ENCODE measurements around the gene FUBP3. TPM values are rescaled to one million over a fixed set of nuclear protein-coding genes. Genes with fewer than 3 reads are reported as not detected.

FUBP3 gene
- polyA plus RNA-seq, 1 experiment, result 38.8 TPM

DNA sequence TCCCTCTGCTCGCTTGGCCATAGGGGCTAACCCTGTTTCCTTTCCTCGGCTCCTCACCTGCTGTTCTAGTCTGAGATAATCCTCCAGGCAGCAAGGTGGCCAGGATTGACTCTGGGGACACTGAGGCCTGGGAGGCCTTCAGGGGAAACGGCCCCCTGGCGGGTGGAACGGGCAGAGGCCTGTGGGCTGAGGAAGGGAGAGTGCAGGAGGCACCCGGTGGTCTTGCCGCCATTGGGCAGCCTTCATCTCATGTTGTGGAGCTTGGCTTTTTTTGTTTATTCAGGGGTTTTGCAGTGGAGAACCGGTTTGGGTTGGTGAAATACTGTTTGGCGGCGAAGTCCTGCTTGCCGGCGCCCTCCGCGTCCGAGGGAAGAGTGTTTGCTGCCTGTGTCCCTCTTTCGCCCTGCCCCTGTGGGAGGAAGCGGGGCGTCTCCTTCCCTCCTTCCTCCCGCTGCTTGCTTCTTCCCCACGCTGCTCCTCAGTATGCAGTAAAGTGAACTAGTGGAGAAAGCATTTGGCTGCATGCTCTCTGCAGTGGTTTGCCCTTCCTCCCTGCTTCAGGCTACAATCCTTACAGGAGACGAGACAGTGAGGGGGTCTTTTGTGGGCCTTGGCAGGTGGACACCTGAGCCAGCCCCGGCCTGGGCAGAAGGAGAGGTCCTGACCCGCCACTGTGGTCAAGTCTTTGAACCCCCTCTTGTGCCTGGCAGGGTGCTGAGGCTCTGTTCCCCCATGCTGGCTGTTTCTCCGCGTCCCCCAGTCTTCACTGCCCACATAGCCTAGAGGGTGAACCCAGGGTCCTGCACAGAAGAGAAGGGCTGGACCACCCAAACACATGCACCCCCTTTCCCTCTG lies 54.2 kb downstream of the FUBP3 start:
- TF ChIP-seq CTCF (IDR thresholded peaks at IDR 0.05; ENCODE audit: insufficient read depth, low read depth, low read length), result no peak
- ChIA-PET CTCF (no interaction called here), POLR2A (no interaction called here)
- DNase-seq (ENCODE audit: low read depth), result no peak
- Histone ChIP-seq H3K27me3 (ENCODE audit: control insufficient read depth, insufficient read depth, low read length) (no peaks in the 10 kb centered on the region), H3K4me3 (ENCODE audit: low read depth, low read length) (no peak overlapping the region), H3K36me3 (ENCODE audit: control insufficient read depth, insufficient read depth, low read length) (peaks cover 49% of the 10 kb centered on the region)

DNA sequence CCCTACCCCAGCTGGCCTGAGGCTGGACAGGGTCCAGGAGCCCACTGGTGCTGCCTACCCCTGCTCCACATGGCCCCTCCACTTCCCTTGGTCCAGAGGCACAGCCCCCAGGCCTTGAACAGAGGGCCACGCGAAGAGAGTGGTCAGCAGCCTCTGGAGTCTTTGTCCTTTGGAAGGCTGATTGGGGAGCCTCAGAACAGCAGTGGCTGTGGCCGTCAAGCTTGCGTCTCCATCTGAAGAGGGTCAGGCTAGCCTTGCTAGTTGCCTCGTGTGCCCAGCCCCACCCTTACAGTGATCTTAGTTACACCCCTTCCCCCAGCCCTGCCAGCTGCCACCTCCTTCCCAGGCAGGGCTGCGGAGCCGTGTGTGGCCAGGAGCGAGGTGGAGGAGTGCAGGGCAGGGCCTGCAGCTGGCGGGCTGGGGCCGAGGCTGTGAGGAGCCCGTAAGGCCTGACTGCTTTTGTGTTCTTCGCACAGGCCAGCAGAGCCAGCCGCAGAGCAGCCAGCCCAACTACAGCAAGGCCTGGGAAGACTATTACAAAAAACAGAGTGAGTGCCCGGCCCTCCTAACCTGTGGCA lies 54.9 kb downstream of the FUBP3 start:
- H3K36me3 ChIP-seq (ENCODE audit: control insufficient read depth, insufficient read depth, low read length), result peaks cover 49% of the 10 kb centered on the region
- no peaks in the 10 kb centered on the region for H3K27me3 ChIP-seq (ENCODE audit: control insufficient read depth, insufficient read depth, low read length)
- ChIA-PET POLR2A (no interaction called here), CTCF (no interaction called here)
- no peak overlapping the region for H3K4me3 ChIP-seq (ENCODE audit: low read depth, low read length)
- DNase-seq (ENCODE audit: low read depth), result no peak
- no peak for TF ChIP-seq CTCF (IDR thresholded peaks at IDR 0.05; ENCODE audit: insufficient read depth, low read depth, low read length)

- no peak for TF ChIP-seq CTCF (IDR thresholded peaks at IDR 0.05; ENCODE audit: insufficient read depth, low read depth, low read length)
- CTCF ChIA-PET, result no interaction called here
- Histone ChIP-seq H3K36me3 (ENCODE audit: control insufficient read depth, insufficient read depth, low read length) (peaks cover 46% of the 10 kb centered on the region), H3K27me3 (ENCODE audit: control insufficient read depth, insufficient read depth, low read length) (no peaks in the 10 kb centered on the region), H3K4me3 (ENCODE audit: low read depth, low read length) (no peak overlapping the region)
- POLR2A ChIA-PET, result no interaction called here
- DNase-seq (ENCODE audit: low read depth), result no peak
Observed at GRCh38 chr9:130634801-130635200, 55.4 kb downstream of the FUBP3 start.

GRCh38 chr9:130635306-130635705 lies 55.9 kb downstream of the FUBP3 start:
- no peak for TF ChIP-seq CTCF (IDR thresholded peaks at IDR 0.05; ENCODE audit: insufficient read depth, low read depth, low read length)
- DNase-seq (ENCODE audit: low read depth), result no peak
- H3K4me3 ChIP-seq (ENCODE audit: low read depth, low read length), result no peak overlapping the region
- ChIA-PET CTCF (no interaction called here), POLR2A (no interaction called here)
- peaks cover 41% of the 10 kb centered on the region for H3K36me3 ChIP-seq (ENCODE audit: control insufficient read depth, insufficient read depth, low read length)
- no peaks in the 10 kb centered on the region for H3K27me3 ChIP-seq (ENCODE audit: control insufficient read depth, insufficient read depth, low read length)

- ChIA-PET POLR2A (no interaction called here), CTCF (no interaction called here)
- DNase-seq (ENCODE audit: low read depth), result no peak
- Histone ChIP-seq H3K4me3 (ENCODE audit: low read depth, low read length) (no peak overlapping the region), H3K27me3 (ENCODE audit: control insufficient read depth, insufficient read depth, low read length) (no peaks in the 10 kb centered on the region), H3K36me3 (ENCODE audit: control insufficient read depth, insufficient read depth, low read length) (peaks cover 38% of the 10 kb centered on the region)
- no peak for TF ChIP-seq CTCF (IDR thresholded peaks at IDR 0.05; ENCODE audit: insufficient read depth, low read depth, low read length)
Observed at GRCh38 chr9:130635721-130636647, 56.6 kb downstream of the FUBP3 start.

All from BJ (cell line).